ENCODE data around the gene ABLIM2. TPM values are rescaled to one million over a fixed set of nuclear protein-coding genes. Genes with fewer than 3 reads are reported as not detected.

ABLIM2 gene
- total and polyA plus RNA-seq, 10 of the 15 experiments (the other 5 are each of a cell fraction or from before 2014, with no cell fraction given), result 0.03 to 0.15 (median 0.05) TPM; not detected in 7

GRCh38 chr4:7976025-7976424 is 182.6 kb downstream of the ABLIM2 start:
- no TSS peak for BruUV-seq (replicated peaks)
- in situ Hi-C loops (cut with MboI), result no loop called here
- ChIA-PET POLR2A (no interaction called here), CTCF (interaction anchor here (0.9 to 2.0 kb wide), 3 partner anchors 10 to 174 kb away, joined by 3 to 10 read pairs (median 4); no protein-coding TSS in a partner anchor), RAD21 (ENCODE audit: unreplicated experiment) (no interaction called here), SMC1A (ENCODE audit: uncharacterized antibody, unreplicated experiment) (no interaction called here)
- no peak for ATAC-seq
- no peak for DNase-seq (ENCODE audit: low read depth, low spot score)
- Histone ChIP-seq H3K9ac (ENCODE audit: control insufficient read depth, insufficient read depth, low read length) (no peak overlapping the region), H4K20me1 (ENCODE audit: control insufficient read depth, insufficient read depth) (no peaks in the 10 kb centered on the region), H3K27me3 (replicated peaks in 1 of 2; ENCODE audit: control insufficient read depth in 2 of 2, insufficient read depth in 2 of 2, low read length in 1 of 2) (no peaks in the 10 kb centered on the region; a peak in 1 of 4 replicates), H3K4me3 (no peak overlapping the region), H2AFZ (ENCODE audit: control insufficient read depth, low read depth, low read length) (no peak overlapping the region), H3K4me1 (ENCODE audit: control insufficient read depth, insufficient read depth, low read length) (peaks cover 6% of the 10 kb centered on the region; the same call in 1 of the 2 replicates), H3K4me2 (ENCODE audit: control insufficient read depth, insufficient read depth) (no peak overlapping the region), H3K27ac (ENCODE audit: control insufficient read depth, insufficient read depth) (no peak overlapping the region), H3K9me3 (replicated peaks; ENCODE audit: control insufficient read depth, insufficient read depth, low read length) (no peaks in the 10 kb centered on the region), H3K36me3 (ENCODE audit: control insufficient read depth in 2 of 2, insufficient read depth in 2 of 2, low read length in 1 of 2) (no peaks in the 10 kb centered on the region), H3K79me2 (ENCODE audit: control insufficient read depth, insufficient read depth, low read length) (no peaks in the 10 kb centered on the region)
- FAIRE-seq, result no peak
- intact Hi-C loops (cut with micrococcal nuclease; ENCODE audit: unreplicated experiment), result no loop called here
- 71% methylated on average over 7 of the region's 7 CpGs for WGBS (ENCODE audit: insufficient coverage, insufficient replicate concordance, low lambda C conversion rate, missing lambda C conversion rate)
- TF ChIP-seq YY1 (IDR thresholded peaks at IDR 0.05; ENCODE audit: low read depth, low read length) (no peak), CREB1 (IDR thresholded peaks at IDR 0.05; ENCODE audit: low read depth) (no peak), ZNF217 (IDR thresholded peaks at IDR 0.05) (no peak), CHD4 (IDR thresholded peaks at IDR 0.05) (no peak), LARP7 (IDR thresholded peaks at IDR 0.05) (no peak), ASH2L (IDR thresholded peaks at IDR 0.05; ENCODE audit: borderline replicate concordance, low read depth) (no peak), NFYB (IDR thresholded peaks at IDR 0.05; ENCODE audit: insufficient read depth, low read depth, low read length) (no peak), RELB (IDR thresholded peaks at IDR 0.05; ENCODE audit: low read depth) (no peak), CBX5 (IDR thresholded peaks at IDR 0.05; ENCODE audit: low read depth) (no peak), NRF1 (conservative IDR thresholded peaks at IDR 0.05; ENCODE audit: low read depth, low read length) (no peak), ZBED1 (IDR thresholded peaks at IDR 0.05; ENCODE audit: borderline replicate concordance) (no peak), ZBTB40 (IDR thresholded peaks at IDR 0.05; ENCODE audit: borderline replicate concordance) (no peak)
- TF ChIP-seq, protein P1, sequence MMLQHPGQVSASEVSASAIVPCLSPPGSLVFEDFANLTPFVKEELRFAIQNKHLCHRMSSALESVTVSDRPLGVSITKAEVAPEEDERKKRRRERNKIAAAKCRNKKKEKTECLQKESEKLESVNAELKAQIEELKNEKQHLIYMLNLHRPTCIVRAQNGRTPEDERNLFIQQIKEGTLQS (IDR thresholded peaks at IDR 0.05; ENCODE audit: borderline replicate concordance, extremely low read depth, low read depth, low read length), result no peak
